K562 (cell line): Measurements from ENCODE around the gene SDK1.

ENCODE experiments used
- CTCF ChIP-seq, 3 experiments: IDR thresholded peaks in 2 of 3; conservative IDR thresholded peaks in 1 of 3; 2 replicates each; pipeline ENCODE4 v1.5.1; 2011 to 2012; ENCODE audit warnings: low read length in 3 of 3, mild to moderate bottlenecking in 3 of 3, control low read depth in 2 of 3, improper control_type of control experiment in 1 of 3, inconsistent platforms in 1 of 3, low read depth in 1 of 3, mixed read lengths in 1 of 3, moderate library complexity in 1 of 3; ENCODE audit not compliant: insufficient read depth in 2 of 3
- ESRRA ChIP-seq: fragments of 450-650 bp; IDR thresholded peaks from 2 replicates; pipeline ENCODE4 v1.6.1; 2014; ENCODE audit warnings: low read depth, mild to moderate bottlenecking, moderate library complexity, borderline replicate concordance
- FOSL1 ChIP-seq: fragments of 200-800 bp; sonication (Bioruptor generic); conservative IDR thresholded peaks from 2 replicates; pipeline ENCODE4 v1.6.1; 2016; ENCODE audit warnings: missing genetic modification characterization, missing compliant biosample characterization
- KAT7 ChIP-seq: sonication (generic); formaldehyde crosslinking; IDR thresholded peaks from 2 replicates; pipeline ENCODE4 v1.8.0; 2022; ENCODE audit warnings: missing genetic modification reagents, mild to moderate bottlenecking, borderline replicate concordance
- MTA1 ChIP-seq: fragments of 450-650 bp; IDR thresholded peaks from 2 replicates; pipeline ENCODE4 v1.6.1; 2017; ENCODE audit warnings: borderline replicate concordance
- NFIX ChIP-seq: fragments of 250-450 bp; sonication (Bioruptor Pico); IDR thresholded peaks from 2 replicates; pipeline ENCODE4 v1.4.0; 2020; ENCODE audit warnings: low read depth, mild to moderate bottlenecking, moderate library complexity
- NR2C2 ChIP-seq, 2 experiments: fragments of 200-800 bp in 1 of 2; sonication (Bioruptor generic) in 1 of 2; sonication (generic) in 1 of 2; formaldehyde crosslinking in 1 of 2; IDR thresholded peaks; 2 replicates each; pipeline versions ENCODE4 v1.6.1 to v1.8.0; 2016 to 2022; ENCODE audit warnings: mild to moderate bottlenecking in 1 of 2, missing compliant biosample characterization in 1 of 2, missing genetic modification characterization in 1 of 2, missing genetic modification reagents in 1 of 2
- POLR2A ChIP-seq: fragments of 450-650 bp; conservative IDR thresholded peaks from 2 replicates; pipeline ENCODE4 v1.6.1; 2016
- POLR2AphosphoS5 ChIP-seq: IDR thresholded peaks from 2 replicates; pipeline ENCODE4 v1.6.1; 2011; ENCODE audit warnings: mild to moderate bottlenecking, low read depth, low read length, moderate library complexity; ENCODE audit not compliant: control insufficient read depth, insufficient read depth
- POU5F1 ChIP-seq: fragments of 150-350 bp; IDR thresholded peaks from 2 replicates; pipeline ENCODE4 v1.6.1; 2014; ENCODE audit warnings: borderline replicate concordance, low read length, low read depth, mild to moderate bottlenecking; ENCODE audit not compliant: partially characterized antibody
- RFX5 ChIP-seq: IDR thresholded peaks from 2 replicates; pipeline ENCODE4 v1.6.1; 2011; ENCODE audit warnings: low read depth, mild to moderate bottlenecking, improper control_type of control experiment, low read length
- SP1 ChIP-seq: sonication (generic); formaldehyde crosslinking; IDR thresholded peaks from 2 replicates; pipeline ENCODE4 v1.8.1; 2022; ENCODE audit warnings: mild to moderate bottlenecking, missing genetic modification reagents
- ZBTB34 ChIP-seq: fragments of 250-450 bp; sonication (Bioruptor Pico); IDR thresholded peaks from 2 replicates; pipeline ENCODE4 v1.8.0; 2021; ENCODE audit warnings: mild to moderate bottlenecking, moderate library complexity
- ZNF589 ChIP-seq: fragments of 200-800 bp; sonication (Bioruptor generic); IDR thresholded peaks from 2 replicates; pipeline ENCODE4 v1.6.1; 2016; ENCODE audit warnings: low read depth, missing genetic modification characterization, missing compliant biosample characterization

DNA sequence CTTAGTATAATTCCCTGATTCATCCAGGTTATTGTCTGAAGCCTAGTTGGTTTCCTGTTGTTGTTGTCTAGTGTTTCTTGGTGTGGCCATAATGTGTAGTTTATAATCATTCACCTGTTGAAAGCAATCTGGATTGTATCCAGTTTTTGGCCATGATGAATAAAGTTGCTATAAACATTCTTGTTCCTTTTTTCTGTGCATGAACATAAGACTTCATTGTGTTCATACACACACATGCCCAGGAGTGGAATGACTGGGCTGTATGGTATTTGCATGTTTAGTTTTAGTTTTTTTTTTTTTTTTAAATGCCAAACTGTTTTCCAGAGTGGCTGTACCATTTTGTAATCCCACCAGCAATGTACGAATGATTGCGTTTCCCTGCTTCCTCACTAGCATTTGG lies 349.8 kb downstream of the SDK1 start:
- TF ChIP-seq KAT7 (CRISPR knock-in tag) (no peak), RFX5 (no peak), FOSL1 (tag) (no peak), ESRRA (no peak), MTA1 (no peak), POU5F1 (no peak), ZNF589 (CRISPR knock-in tag) (no peak), POLR2A (no peak), SP1 (no peak), CTCF (IDR thresholded peaks at IDR 0.05 in 2 of 3, conservative IDR thresholded peaks at IDR 0.05 in 1 of 3; ENCODE audit: insufficient read depth in 2 of 3, low read depth in 1 of 3, low read length in 3 of 3) (no peak), POLR2AphosphoS5 (no peak), NR2C2 (CRISPR knock-in tag; IDR thresholded peaks at IDR 0.05) (no peak), NR2C2 (tag; IDR thresholded peaks at IDR 0.05) (no peak), ZBTB34 (no peak), NFIX (CRISPR knock-in tag) (no peak)
